ENCODE results near the gene WDR20.

The WDR20 gene

GRCh38 chr14:102197317-102197853 is 57.7 kb downstream of the WDR20 start:
- no peak for DNase-seq (ENCODE audit: low read depth in 2 of 2)

- no peak for DNase-seq (ENCODE audit: low read depth in 2 of 2)
These were observed 61.1 kb downstream of the WDR20 start for GRCh38 chr14:102200690-102201352.

GRCh38 chr14:102201353-102201738 is 61.6 kb downstream of the WDR20 start:
- no peak for DNase-seq (ENCODE audit: low read depth in 2 of 2)

- DNase-seq (ENCODE audit: low read depth in 2 of 2): no peak
These were observed 62.1 kb downstream of the WDR20 start for GRCh38 chr14:102201776-102202175.

GRCh38 chr14:102202944-102203343 is 63.2 kb downstream of the WDR20 start:
- no peak for DNase-seq (ENCODE audit: low read depth in 2 of 2)

GRCh38 chr14:102203382-102203781 is 63.7 kb downstream of the WDR20 start:
- DNase-seq (ENCODE audit: low read depth in 2 of 2): no peak

GRCh38 chr14:102205560-102205959 is 65.9 kb downstream of the WDR20 start:
- no peak for DNase-seq (ENCODE audit: low read depth in 2 of 2)

- no peak for DNase-seq (ENCODE audit: low read depth in 2 of 2)
These were observed 67.2 kb downstream of the WDR20 start for GRCh38 chr14:102206918-102207317.

GRCh38 chr14:102207831-102208365 is 68.2 kb downstream of the WDR20 start:
- no peak for DNase-seq (ENCODE audit: low read depth in 2 of 2)

- DNase-seq (ENCODE audit: low read depth in 2 of 2): no peak
These were observed 69.0 kb downstream of the WDR20 start for GRCh38 chr14:102208741-102209140.

GRCh38 chr14:102209224-102209966 is 69.7 kb downstream of the WDR20 start:
- no peak for DNase-seq (ENCODE audit: low read depth in 2 of 2)

- DNase-seq (ENCODE audit: low read depth in 2 of 2): no peak
These were observed 70.8 kb downstream of the WDR20 start for GRCh38 chr14:102210421-102211042.

GRCh38 chr14:102211240-102211639 is 71.5 kb downstream of the WDR20 start:
- DNase-seq (ENCODE audit: low read depth in 2 of 2): no peak

- DNase-seq (ENCODE audit: low read depth in 2 of 2): no peak
These were observed 72.7 kb downstream of the WDR20 start for GRCh38 chr14:102212356-102212755.

- no peak for DNase-seq (ENCODE audit: low read depth in 2 of 2)
These were observed 73.1 kb downstream of the WDR20 start for GRCh38 chr14:102212845-102213244.

GRCh38 chr14:102213470-102213869 is 73.8 kb downstream of the WDR20 start:
- DNase-seq (ENCODE audit: low read depth in 2 of 2): no peak

- DNase-seq (ENCODE audit: low read depth in 2 of 2): no peak
These were observed 74.4 kb downstream of the WDR20 start for GRCh38 chr14:102213984-102214658.

- no peak for DNase-seq (ENCODE audit: low read depth in 2 of 2)
These were observed 75.4 kb downstream of the WDR20 start for GRCh38 chr14:102215071-102215470.

- DNase-seq (ENCODE audit: low read depth in 2 of 2): no peak
These were observed 76.0 kb downstream of the WDR20 start for GRCh38 chr14:102215576-102216250.

- no peak for DNase-seq (ENCODE audit: low read depth in 2 of 2)
These were observed 77.7 kb downstream of the WDR20 start for GRCh38 chr14:102217399-102217798.

GRCh38 chr14:102217987-102218421 is 78.3 kb downstream of the WDR20 start:
- no peak for DNase-seq (ENCODE audit: low read depth in 2 of 2)
